NCI-H2171 treated with DMSO at 0.1 percent for 48 hours (cell line): ENCODE measurements around the gene RAB8B.

ENCODE experiments used
- DNase-seq: peaks from one replicate; lab custom pipeline; 2025; lab: John Stamatoyannopoulos, UW

Gene RAB8B

DNA sequence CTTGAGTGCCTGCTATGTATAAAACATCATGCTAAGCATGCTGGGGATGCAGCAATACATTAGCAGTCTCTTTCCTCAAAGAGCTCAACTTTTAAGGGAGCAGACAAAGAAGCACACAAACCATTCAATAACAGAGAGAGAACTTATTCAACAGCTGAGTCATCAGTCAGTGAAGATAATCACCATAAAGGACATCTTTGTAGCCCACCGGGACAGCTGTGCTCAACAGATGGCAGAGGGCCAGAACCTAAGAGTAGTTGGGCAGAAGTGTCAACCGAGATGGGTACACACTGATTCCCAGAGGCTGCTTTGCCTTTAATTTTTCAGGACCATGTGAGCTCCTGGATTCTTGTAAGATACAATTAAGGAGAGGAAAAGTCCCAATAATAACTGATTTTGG is 4.2 kb upstream of the RAB8B start:
- peak; percentile 75 for DNase-seq

DNA sequence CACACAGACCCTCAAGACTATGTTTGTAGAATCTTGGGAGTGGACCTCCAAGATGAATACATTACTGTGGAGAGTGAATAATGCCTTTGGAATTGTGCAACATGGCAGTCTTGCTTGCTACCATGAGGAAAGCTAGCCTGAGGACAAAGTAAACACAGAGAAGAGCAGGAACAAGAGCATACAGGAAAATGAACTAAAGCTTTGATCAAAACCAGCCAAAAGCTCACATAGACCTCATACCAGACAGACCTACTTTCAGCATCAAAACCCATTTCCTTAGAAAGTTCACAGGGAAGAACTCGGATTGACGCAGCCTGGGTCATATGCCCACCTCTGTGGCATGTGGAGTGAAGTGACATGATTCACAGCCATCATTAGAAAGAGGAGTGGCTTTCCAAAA is 3.3 kb upstream of the RAB8B start:
- DNase-seq: no peak

DNA sequence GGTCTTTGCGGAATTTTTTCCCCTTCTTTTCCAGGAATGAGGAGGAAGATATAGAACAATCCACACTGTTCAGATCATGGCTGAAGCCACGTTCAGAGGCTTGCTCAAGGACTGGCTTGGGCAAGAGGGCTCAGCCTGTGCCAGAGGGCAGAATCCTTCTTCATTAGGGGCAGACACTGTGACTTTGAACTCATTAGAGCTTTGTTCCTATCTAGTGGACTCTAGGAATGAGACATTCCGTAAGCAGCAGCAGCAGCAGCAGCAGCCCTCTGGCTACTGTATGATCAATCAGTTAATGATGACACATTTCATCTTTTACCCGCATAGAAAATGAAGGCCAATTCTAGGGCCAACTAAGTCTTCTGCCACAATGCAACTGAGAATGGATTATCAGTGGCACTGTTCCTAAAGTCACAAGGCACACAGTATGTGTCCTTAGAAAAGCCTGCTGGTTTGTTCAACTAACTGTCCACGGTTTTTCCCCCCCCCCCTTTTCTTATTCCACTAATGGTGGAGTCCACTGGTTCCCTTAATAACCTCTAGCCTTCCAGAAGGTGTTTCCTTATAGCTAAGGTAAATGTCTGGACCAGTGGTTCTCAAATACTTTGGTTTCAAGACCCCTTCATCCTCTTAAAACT is 1.7 kb upstream of the RAB8B start:
- no peak for DNase-seq

DNA sequence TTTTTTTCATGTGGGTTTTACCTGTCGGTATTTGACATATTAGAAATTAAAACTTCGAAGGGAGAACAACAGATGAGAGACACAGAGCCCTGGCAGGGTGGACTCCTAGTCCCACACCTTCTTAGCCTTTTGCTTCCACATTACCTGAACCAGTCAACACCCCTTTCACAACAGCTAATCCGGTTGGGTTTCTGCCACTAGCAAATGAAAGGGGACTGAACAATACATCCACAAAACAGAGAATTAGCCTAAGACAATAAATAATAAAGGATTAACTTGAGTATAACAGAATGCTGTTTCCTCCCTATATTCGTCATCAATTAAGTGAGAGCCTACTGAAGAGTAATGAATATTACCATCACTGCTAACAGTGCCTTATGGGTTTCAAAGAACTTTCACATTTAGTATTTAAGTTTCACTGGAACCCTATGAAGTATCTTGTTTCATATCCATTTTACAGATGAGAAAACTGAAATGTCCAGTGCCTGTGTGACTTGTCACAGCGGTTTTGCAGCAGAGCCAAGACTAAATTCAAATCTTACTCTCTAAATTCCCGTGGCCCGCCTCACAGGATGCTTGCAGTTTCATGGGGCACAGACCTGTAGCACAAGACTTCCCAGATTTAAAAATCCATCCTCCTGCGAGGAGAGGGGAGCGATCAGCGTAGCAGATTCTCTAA is 1.0 kb upstream of the RAB8B start:
- no peak for DNase-seq

DNA sequence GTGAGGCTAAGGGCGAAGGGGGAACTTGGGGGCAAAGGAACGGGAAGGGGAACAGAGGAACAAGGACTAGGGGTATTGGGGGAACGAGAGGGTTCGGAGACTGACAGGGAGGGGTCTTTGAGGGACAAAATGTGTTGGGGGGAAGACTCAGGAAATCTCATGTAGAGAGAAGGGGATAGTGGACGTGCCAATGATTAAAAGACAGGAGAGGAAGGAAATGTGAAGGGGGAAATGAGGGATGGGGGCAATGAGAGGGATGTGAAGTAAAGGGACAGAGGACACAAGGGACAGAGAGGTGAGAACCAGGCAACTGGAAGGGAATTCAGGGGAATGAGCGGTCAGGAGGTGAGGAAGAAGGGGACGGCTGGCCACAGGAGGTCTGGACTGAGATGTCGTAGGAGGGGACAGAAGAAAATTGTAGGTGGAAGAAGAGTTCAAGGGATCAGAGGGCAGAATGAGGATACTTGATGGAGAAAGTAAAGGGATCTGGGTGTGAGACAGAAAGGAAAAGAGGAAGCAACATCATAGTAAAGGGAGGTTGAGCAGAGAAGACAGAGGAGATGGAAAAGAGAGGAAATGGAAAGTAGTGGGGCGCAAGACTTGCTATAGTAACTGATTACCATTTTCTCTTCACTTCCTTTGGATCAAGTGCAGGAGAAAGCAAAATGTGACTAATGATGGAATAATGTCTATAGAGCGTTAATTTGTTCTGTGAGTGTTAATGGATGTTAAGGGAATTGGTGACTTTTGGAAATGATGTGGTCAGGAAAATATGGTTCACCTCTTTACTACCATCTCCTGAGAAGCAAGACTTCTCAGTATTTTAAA is 749 bp downstream of the RAB8B start:
- DNase-seq: no peak

DNA sequence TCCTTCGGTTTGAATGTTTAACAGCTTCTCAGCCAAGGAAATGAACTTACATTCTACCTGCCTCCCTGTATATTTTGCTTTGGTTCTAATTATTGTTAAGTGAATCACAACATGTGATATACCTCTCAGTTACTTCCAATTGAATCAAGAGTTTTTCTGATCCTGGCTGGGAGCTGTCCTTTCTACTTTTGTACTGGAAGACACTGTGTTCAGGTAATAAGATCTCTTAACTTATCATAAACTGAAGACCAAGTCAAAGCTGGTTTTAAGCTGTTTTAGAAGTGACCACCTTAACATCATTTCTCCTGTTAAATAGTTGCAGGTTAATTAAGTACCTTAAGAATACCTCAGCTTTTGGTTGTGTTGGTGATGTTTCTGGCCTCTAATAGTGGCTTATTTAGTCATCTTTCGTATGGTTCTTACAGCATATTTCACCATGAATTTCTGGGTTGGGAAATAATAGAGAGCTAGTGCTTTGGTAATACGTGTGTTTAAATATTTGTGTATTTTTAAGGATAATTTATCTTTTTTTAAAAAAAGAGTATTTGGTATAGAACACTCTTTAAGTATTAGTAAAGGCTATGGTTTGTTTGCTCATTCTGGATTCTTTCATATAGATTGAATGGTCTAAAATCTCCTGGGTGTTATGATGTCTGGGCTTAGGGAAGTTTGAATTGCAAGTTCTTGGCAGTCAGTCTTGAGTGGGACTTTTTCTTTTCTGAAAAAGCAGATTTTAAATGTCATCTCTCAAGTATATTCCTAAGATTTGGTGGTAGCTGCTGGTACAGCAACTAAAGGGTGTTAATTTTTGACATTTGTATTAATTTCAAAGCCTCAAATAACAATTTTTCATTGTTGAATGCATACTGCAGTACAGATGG is 1.6 kb downstream of the RAB8B start:
- DNase-seq: no peak

DNA sequence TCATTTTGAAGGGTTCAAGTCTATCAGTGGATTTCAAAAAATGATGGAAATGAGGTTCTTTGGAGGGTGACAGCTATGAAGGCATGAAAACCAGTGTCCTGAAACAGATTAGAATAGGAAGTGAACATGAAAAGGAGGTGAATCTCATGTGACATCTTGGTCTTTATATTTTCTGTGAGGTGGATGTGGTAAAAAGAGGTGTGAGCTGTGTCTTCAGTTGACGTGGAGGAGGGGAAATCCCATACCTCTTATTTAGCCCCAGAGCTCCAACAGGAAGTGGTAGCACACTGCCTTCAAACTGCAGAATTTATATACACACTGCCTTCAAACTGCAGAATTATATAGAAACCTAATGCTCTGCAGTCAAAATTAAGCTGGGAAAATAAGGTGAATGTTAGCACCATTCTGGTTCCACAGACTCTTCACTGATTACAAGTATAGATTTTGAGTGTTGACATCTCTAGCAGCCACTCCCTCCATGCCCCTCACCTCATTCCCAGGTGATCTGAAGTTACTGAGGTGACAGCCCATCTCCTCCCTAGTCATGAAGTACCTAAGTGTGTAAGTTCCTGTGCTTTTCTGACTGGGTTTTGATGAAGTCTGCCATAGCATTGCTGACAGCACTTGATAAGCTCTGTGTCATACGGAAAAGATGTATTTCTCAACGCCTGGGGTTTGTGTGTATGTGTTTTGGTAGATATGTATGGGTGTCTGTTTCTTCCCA is 2.7 kb downstream of the RAB8B start:
- no peak for DNase-seq

DNA sequence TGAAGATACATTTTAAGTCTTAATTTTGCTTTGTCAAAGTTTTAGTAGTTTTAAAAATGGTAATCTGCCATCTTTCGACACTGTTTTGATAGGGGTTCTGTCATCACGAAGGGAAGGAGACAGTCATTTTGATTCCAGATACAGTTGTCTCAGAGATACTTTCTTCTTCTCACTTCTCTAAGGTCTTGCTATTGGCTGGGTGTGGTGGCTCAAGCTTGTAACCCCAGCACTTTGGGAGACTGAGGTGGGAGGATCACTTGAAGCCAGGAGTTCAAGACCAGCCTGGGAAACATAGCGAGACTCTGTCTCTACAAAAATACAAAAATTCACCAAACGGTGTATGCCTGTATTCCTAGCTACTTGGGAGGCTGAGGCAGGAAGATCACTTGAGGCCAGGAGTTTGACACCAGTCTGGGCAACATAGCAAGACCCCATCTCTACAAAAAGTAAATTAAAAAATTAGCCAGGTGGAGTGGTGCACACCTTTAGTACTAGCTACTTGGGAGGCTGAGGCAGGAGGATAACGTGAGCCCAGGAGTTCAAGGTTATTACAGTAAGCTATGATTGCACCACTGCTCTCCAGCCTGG is 3.3 kb downstream of the RAB8B start:
- no peak for DNase-seq

DNA sequence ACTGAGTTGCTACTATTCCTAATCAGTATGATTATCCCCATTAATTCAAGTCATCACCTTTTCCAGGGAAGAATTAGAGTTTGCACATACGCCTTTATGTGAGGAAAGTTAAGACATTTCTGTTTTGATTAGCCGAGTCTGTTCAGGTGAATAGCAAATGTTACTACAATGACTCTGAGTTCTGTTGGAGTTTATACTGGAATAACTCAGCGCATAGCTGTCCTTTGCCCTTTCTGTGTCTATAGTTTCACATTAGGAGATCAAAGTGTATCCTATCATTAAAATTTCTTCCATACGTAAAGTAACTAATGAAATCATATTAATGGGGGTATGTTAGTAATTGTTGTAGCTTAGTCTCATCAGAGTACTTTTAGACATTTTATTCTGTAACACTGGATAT is 4.9 kb downstream of the RAB8B start:
- DNase-seq: no peak

DNA sequence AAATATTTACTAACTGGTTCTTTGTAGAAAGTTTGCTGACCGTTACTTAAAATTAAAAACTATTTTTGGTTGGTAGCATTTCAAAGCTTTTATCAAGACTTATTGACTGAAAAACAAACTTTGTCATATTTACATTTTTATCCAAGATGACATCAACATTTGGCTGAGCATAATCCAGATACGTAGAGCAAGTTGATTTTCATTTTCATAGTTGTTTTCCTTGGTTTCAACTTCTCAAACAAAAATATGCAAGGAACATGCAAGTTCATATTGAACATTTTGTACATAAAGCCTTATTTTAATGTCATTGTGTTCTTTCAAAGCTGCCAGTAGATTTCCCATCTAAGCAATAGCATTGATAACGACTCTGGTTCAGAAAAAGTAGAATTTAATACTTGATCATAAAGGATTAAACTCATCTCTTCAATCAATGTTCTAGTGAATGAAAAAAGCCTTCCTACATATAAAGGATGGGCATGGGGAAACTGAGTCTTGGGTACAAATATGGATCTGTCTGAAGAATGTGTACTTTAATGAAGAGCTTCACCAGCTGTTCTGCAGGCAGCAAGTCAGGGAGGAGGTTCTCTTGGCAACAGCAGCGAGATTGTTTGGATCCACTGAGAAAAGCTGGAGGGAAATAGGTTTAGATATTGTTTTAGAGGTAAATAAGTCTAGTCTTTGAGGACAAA is 5.6 kb downstream of the RAB8B start:
- peak; percentile 62 for DNase-seq

DNA sequence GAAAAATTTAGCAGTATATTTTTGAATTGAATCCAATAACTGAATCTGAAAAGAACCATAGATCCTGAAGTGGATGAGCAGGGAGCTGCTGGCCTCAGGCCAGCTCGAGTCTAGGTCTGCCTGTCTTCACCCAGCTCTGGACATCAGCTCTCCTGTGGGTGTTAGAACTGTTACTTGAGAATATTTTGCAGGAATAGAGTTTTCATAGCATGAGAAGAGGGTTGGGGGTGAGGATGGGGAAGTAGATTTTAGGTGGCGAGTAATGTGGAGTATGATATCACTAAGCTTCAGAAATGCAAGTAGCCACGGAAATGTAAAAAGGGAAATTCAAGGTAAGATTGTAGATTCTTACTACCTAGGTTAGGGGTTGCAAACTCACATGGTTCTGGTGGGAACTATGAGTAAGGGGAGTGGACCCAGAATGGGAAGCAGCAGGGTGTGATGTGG is 6.2 kb downstream of the RAB8B start:
- DNase-seq: peak; percentile 62

DNA sequence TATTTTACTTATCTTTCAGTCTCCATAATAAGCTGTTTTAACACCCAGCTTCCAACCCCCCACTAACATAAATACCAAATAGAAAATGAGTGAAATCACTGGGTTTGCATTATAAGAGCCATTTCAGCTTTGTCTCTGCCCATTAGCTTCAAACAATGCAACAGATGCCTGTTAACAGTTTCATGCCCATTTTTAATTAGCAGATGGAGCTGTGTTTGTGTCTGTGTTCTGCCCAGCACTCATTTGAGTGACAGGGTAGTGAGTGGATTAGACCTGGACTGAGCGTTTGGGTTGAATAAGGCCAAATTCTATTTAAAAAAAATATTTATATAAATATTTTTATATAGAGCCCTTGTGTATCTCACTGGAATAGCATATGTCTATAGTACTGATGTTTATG is 7.4 kb downstream of the RAB8B start:
- peak; percentile 88 for DNase-seq

DNA sequence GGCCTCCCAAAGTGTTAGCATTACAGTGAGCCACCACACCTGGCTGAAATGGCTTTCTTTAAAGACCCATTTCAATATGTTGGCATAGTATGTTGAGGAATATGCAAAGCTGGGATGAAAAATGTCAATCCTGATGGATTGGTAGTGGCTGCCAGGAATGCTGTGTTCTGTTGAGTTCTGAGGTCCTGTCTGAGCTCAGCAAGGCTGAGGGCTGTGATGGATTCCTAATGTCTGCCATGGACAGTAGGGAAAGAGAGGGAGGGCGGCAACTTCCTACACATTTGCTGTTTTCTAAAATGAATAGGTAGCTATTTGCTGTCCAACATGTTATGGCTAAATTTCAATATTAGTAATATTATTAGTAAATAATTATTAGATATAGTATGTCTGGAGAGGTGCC is 8.2 kb downstream of the RAB8B start:
- DNase-seq: peak; percentile 39

DNA sequence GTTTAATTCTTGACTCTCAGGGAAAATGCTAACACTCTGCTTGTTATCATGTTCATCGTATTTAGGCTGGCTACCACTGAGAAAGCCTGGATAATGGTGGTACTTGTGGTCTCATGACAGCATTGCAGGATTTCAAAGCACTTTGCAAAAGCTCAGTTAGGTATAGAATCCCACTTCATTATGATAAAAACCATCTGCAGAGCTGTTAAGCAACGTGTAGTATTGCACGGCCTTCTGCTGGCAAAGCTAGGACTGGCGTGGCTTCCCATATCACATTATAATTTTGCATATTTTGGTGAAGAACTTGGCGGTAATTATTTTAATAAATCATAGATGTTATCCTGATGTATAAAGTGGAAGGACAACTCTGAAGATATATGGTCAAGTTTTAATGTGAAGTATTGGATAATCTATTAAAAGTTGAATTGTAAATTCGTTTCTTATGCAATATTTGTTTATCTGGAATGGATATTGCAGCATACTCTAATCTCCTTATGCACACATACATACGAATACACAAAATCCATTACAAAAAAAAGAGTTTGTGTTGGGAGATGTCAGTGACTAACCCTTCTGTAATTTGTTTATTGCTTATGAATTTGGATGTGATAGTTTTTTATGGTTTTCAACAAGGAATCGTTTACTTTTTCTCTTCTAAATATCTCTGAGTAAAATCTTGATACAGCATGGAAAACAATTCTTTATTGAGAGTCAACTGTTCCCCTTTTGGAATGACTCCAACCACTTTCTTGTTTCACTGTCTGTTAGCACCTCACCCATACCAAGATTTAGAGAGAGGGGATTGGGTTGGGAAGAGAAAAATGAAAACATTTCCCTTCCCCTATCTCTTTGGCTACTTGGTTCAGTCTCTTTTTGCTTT is 9.2 kb downstream of the RAB8B start:
- peak; percentile 88 for DNase-seq

DNA sequence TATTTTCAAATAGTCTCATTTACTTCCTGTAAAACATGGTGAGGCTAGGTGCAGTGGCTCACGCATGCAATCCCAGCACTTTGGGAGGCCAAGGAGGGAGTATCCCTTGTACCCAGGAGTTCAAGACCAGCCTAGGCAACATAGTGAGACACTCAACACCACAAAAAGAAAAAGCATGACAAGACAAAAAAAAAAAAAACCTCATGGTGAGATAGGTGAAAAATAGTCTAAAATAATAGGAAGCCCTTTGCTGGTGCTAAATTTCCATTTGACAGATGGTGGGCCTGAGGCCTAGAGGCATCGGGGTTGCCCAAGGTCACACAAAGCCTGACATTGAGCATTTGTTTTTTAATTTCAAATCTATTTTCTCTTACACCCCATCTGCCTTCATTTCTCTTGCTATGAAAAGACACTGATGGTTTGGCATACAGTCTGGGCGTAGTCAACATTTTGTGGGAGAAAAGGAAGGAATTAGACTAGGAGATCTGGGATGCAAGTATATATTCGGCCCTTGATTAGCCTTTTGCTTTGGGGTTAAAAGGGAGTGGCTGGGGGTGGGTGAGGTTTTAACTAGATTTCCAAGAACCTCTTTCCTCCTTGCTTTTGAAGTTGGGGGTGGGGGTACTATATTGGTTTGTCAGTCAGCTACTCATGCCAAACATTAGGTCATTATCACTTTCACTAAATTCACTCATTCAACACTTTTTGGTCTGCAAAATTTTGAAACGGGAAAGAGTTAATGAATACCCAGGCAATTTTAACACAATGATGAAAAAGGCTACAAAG is 11.3 kb downstream of the RAB8B start:
- DNase-seq: peak; percentile 57

DNA sequence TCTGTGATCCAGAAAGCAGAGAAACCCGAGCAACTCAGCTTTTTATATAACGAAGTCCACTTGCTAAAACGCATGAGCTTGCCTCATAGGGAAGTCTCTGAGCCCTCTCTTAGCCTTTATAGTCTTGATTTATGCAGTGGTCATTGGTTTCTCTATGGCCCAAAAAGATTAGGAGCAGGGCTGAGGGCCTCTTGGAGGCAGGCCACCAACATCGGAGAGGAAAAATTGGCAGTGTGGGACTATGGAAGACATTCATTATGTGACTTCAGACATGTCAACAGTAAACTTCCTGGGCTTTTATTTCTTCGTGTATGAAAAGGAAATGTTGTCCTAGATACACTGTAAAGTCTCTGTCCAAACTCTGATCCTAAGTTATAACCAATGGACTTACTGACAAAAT is 13.5 kb downstream of the RAB8B start:
- no peak for DNase-seq

DNA sequence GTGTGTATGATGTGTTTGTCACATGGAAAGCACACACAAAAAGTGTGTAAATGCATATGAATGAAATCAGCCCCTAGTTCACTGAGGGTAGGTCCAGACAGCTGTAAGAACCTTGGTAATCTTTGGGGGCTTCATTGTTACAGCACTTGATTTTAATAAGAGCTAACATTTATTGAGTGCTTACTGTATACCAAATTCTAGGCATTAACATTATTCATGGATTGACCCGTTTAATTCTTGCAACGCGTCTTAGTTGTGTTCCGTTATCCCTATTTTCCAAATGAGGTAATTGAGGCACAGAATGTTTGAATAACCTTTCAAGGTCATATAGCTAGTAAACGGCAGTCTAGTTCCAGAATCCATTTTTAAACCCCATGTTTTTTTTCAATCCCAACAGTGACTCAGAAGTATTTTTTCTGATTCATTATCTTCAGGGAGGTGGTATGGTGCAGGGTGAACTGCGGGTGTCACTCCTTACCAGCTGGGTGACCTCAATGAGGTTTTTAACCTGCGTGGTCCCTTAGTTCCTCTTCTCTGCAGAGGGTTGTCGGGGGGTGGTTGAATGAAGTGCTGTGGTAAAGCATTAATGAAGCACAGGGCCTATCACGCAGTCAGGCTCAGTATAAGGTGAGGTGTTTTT is 14.2 kb downstream of the RAB8B start:
- no peak for DNase-seq

DNA sequence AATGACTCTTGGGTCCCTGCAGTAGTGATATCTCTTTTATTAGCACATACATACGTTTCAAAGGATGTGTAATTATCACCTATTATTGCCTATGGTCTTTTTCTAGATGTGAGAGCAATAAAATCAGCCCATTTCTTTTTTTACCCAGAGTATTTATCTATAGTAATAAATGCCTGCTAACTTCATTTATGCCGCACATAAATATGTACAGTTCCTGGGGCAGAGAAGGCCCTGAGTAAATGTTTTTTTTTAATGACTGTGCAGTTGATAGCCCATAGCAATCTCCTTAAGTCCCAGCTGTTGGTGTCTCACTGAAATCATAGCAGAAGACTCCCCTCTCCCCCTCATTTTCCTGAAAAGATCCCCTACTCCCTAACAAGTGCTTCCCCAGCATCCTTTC is 16.7 kb downstream of the RAB8B start:
- DNase-seq: peak; percentile 53
